Measurements from ENCODE around the gene MAN2A1. TPM values are rescaled to one million over a fixed set of nuclear protein-coding genes. Genes with fewer than 3 reads are reported as not detected.

MAN2A1 gene
- total RNA-seq, 1 experiment from 2014 or later, result 86.6 TPM

DNA sequence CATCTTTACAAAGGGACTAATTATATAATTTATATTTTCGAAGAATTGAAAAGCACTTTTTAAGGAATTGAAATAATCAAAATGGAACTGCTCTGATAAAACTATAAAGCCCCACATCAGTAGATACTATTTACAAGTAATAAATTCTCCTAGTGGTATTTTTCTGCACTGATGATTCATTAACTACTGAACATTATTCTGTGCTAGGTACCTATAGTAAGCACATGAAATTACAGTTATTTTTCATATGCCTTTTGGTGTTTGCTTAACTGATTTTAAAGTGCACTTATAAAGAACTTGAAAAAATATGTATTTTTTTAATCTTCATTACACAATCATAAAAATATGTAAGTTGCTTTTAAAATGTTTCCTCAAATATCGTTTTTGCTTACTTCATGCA, 123.0 kb downstream of the MAN2A1 start:
- CTCF ChIA-PET, result no interaction called here
- TF ChIP-seq ZNF317 (CRISPR knock-in tag; IDR thresholded peaks at IDR 0.05; ENCODE audit: borderline replicate concordance, low read depth) (no peak), TP53 (CRISPR knock-in tag; IDR thresholded peaks at IDR 0.05) (no peak), NFYB (CRISPR knock-in tag; conservative IDR thresholded peaks at IDR 0.05; ENCODE audit: low read depth) (no peak), MXD4 (CRISPR knock-in tag; IDR thresholded peaks at IDR 0.05; ENCODE audit: borderline replicate concordance) (no peak), GRHL2 (CRISPR knock-in tag; IDR thresholded peaks at IDR 0.05; ENCODE audit: insufficient replicate concordance, severe bottlenecking) (no peak), NR3C1 (CRISPR knock-in tag; conservative IDR thresholded peaks at IDR 0.05; ENCODE audit: low read depth) (no peak), ZBTB21 (CRISPR knock-in tag; IDR thresholded peaks at IDR 0.05; ENCODE audit: borderline replicate concordance) (no peak), ZNF416 (CRISPR knock-in tag; IDR thresholded peaks at IDR 0.05) (no peak), NFE2L1 (CRISPR knock-in tag; IDR thresholded peaks at IDR 0.05) (no peak), ZNF138 (CRISPR knock-in tag; conservative IDR thresholded peaks at IDR 0.05) (no peak)
- ATAC-seq, result no peak
- POLR2A ChIA-PET, result no interaction called here
- Mint-ChIP-seq H3K4me3 (no peak overlapping the region), H3K9me3 (no peaks in the 10 kb centered on the region), H3K4me1 (0 out of 2 replicates have a peak, but pooled peaks cover 3% of the 10 kb centered on the region), H3K36me3 (peaks cover 16% of the 10 kb centered on the region), H3K27me3 (ENCODE audit: low read depth) (no peaks in the 10 kb centered on the region), H3K27ac (no peak overlapping the region)
- DNase-seq (ENCODE audit: low spot score), result no peak

DNA sequence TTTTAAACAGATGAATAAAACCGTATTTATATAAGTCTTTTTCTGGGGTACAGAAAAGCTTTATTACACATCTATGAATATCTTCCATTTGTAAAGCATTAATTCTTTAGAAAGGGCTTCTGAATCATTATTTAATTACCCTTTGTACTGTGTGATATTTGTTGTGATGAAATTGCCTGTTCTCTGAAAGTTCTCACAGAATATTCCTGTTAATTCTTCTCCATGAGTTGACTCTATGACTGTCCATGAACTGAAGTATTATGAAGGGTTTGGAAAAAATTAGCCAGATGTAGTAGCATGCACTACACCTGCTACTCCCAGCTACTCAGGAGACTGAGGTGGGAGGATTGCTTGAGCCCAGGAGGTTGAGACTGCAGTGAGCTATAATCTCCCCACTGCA, 127.0 kb downstream of the MAN2A1 start:
- Mint-ChIP-seq H3K4me3 (no peak overlapping the region), H3K9me3 (no peaks in the 10 kb centered on the region), H3K36me3 (peaks cover 22% of the 10 kb centered on the region), H3K27me3 (ENCODE audit: low read depth) (no peaks in the 10 kb centered on the region), H3K27ac (no peak overlapping the region), H3K4me1 (0 out of 2 replicates have a peak, but pooled peaks cover 3% of the 10 kb centered on the region)
- TF ChIP-seq TP53 (CRISPR knock-in tag; IDR thresholded peaks at IDR 0.05), result no peak
- TF ChIP-seq, protein P1, sequence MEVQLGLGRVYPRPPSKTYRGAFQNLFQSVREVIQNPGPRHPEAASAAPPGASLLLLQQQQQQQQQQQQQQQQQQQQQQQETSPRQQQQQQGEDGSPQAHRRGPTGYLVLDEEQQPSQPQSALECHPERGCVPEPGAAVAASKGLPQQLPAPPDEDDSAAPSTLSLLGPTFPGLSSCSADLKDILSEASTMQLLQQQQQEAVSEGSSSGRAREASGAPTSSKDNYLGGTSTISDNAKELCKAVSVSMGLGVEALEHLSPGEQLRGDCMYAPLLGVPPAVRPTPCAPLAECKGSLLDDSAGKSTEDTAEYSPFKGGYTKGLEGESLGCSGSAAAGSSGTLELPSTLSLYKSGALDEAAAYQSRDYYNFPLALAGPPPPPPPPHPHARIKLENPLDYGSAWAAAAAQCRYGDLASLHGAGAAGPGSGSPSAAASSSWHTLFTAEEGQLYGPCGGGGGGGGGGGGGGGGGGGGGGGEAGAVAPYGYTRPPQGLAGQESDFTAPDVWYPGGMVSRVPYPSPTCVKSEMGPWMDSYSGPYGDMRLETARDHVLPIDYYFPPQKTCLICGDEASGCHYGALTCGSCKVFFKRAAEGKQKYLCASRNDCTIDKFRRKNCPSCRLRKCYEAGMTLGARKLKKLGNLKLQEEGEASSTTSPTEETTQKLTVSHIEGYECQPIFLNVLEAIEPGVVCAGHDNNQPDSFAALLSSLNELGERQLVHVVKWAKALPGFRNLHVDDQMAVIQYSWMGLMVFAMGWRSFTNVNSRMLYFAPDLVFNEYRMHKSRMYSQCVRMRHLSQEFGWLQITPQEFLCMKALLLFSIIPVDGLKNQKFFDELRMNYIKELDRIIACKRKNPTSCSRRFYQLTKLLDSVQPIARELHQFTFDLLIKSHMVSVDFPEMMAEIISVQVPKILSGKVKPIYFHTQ (CRISPR knock-in tag; IDR thresholded peaks at IDR 0.05), result no peak
- ChIA-PET CTCF (no interaction called here), POLR2A (no interaction called here)
- DNase-seq (ENCODE audit: low spot score) (no peak), ATAC-seq (no peak)

DNA sequence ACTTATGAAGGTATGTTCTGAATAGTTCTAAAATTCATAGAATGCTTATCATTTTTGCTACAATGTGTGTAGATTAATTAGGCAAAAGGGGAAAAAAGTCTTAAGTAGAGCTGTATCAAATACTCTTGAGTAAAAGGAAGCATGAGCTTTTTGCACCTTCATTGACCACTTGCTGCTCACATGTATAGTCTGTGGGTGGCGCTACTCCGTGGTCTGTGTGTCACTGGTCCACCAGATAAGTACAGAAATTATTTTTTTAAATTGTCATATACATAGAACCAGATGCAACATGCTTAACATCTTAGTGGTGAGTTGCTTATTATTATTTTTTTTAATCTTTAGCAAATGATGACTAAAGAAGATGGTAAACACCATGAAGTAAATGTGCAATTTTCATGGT, 130.2 kb downstream of the MAN2A1 start:
- no peak overlapping the region for H3K4me3 Mint-ChIP-seq
- peak; percentile 50; the same call in 1 of the 2 replicates for ATAC-seq
- H3K27ac Mint-ChIP-seq, result no peak overlapping the region
- TF ChIP-seq NFATC4 (CRISPR knock-in tag; IDR thresholded peaks at IDR 0.05) (no peak), ZNF416 (CRISPR knock-in tag; IDR thresholded peaks at IDR 0.05) (no peak), OVOL2 (CRISPR knock-in tag; IDR thresholded peaks at IDR 0.05; ENCODE audit: borderline replicate concordance) (no peak), CREM (CRISPR knock-in tag; IDR thresholded peaks at IDR 0.05) (no peak), NR2C2 (CRISPR knock-in tag; IDR thresholded peaks at IDR 0.05) (no peak)
- TF ChIP-seq, protein P2, sequence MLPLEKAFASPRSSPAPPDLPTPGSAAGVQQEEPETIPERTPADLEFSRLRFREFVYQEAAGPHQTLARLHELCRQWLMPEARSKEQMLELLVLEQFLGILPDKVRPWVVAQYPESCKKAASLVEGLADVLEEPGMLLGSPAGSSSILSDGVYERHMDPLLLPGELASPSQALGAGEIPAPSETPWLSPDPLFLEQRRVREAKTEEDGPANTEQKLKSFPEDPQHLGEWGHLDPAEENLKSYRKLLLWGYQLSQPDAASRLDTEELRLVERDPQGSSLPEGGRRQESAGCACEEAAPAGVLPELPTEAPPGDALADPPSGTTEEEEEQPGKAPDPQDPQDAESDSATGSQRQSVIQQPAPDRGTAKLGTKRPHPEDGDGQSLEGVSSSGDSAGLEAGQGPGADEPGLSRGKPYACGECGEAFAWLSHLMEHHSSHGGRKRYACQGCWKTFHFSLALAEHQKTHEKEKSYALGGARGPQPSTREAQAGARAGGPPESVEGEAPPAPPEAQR (CRISPR knock-in tag; IDR thresholded peaks at IDR 0.05), result no peak
- TF ChIP-seq, protein P3, sequence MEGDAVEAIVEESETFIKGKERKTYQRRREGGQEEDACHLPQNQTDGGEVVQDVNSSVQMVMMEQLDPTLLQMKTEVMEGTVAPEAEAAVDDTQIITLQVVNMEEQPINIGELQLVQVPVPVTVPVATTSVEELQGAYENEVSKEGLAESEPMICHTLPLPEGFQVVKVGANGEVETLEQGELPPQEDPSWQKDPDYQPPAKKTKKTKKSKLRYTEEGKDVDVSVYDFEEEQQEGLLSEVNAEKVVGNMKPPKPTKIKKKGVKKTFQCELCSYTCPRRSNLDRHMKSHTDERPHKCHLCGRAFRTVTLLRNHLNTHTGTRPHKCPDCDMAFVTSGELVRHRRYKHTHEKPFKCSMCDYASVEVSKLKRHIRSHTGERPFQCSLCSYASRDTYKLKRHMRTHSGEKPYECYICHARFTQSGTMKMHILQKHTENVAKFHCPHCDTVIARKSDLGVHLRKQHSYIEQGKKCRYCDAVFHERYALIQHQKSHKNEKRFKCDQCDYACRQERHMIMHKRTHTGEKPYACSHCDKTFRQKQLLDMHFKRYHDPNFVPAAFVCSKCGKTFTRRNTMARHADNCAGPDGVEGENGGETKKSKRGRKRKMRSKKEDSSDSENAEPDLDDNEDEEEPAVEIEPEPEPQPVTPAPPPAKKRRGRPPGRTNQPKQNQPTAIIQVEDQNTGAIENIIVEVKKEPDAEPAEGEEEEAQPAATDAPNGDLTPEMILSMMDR (IDR thresholded peaks at IDR 0.05), result 0 out of 2 replicates have a peak, but pooled peaks have one; percentile 25
- no peaks in the 10 kb centered on the region for H3K9me3 Mint-ChIP-seq
- no peaks in the 10 kb centered on the region for H3K4me1 Mint-ChIP-seq
- peaks cover 27% of the 10 kb centered on the region for H3K36me3 Mint-ChIP-seq
- ChIA-PET POLR2A (no interaction called here), CTCF (interaction anchor here (0.5 to 1.0 kb wide), 11 partner anchors 8 to 513 kb away, joined by 3 to 6 read pairs (median 4); no protein-coding TSS in a partner anchor)
- H3K27me3 Mint-ChIP-seq (ENCODE audit: low read depth), result no peaks in the 10 kb centered on the region
- DNase-seq (ENCODE audit: low spot score), result no peak

Data from WTC11 (cell line).